Measurements from ENCODE around the gene FMN2. TPM values are rescaled to one million over a fixed set of nuclear protein-coding genes. Genes with fewer than 3 reads are reported as not detected.

FMN2 gene
- total RNA-seq, 2 experiments from 2014 or later: not detected

DNA sequence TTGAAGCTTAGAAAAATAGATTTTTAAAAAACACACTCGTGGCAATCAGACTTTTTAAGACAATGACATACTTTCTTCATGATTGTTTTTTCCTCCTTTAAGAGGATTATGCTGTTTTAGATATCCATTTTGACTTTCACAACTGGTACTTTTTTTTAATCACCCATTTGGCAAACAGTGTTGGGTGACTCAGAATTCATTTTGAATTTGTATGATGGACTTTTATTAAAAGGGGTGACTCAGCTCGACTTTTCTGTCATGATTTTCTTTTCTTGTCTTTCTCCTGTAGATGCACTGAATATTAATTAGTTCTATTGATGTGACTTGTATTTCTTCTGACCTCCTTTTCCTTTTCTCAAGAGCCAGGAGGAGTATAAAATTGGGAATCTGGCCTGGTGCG, 44.7 kb downstream of the FMN2 start:
- Mint-ChIP-seq H3K27ac (no peak overlapping the region), H3K4me1 (no peaks in the 10 kb centered on the region), H3K4me3 (no peak overlapping the region), H3K36me3 (no peaks in the 10 kb centered on the region), H3K9me3 (ENCODE audit: low read depth) (peaks cover 2% of the 10 kb centered on the region), H3K27me3 (no peaks in the 10 kb centered on the region)
- ATAC-seq (no peak), DNase-seq (no peak)
- CTCF ChIA-PET: interaction anchor here (0.7 kb wide), 1 partner anchor 13 kb away, joined by 3 read pairs; no protein-coding TSS in a partner anchor

DNA sequence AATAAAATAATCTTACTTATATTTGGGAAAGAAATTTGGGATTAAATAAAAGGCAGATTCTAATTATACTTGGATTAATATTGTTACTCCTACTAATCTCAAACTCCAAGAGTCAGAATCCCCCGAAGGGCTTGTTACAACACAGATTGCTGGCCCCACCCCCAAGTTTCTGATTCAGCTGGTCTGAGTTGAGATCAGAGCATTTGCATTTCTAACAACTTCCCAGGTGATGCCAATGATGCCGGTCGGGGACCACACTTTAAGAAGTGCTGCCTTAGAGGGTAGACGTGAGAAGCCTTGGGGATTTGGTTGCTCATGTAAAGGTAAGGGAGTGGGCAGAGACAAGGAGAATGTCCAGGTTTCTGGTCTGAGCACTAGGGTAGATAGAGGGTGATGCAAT, 47.2 kb downstream of the FMN2 start:
- Mint-ChIP-seq H3K27me3 (no peaks in the 10 kb centered on the region), H3K9me3 (ENCODE audit: low read depth) (peaks cover 3% of the 10 kb centered on the region), H3K4me3 (no peak overlapping the region), H3K36me3 (no peaks in the 10 kb centered on the region), H3K4me1 (no peaks in the 10 kb centered on the region), H3K27ac (no peak overlapping the region)
- DNase-seq (no peak), ATAC-seq (no peak)
- CTCF ChIA-PET: no interaction called here

DNA sequence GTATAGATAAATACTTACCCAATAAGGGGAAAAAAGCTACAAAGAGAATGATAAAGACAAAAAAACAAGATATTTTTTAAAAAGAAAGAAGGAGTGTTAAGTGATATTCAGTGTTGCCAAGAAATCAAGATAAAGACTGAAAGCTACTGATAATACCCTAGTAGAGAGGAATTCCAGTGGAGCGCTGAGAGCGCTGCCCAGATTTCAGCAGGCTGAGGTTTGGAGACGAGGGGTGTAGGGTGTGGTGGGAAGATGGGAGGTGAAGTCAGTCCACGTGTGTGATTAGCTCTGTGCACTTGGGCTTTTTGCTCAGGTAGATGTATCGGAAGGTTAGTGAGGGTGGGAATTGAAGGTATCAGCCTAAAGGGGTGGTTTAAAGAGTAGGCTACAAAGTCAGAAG, 47.8 kb downstream of the FMN2 start:
- DNase-seq: no peak
- H3K4me1 Mint-ChIP-seq: no peaks in the 10 kb centered on the region
- ATAC-seq: no peak
- H3K36me3 Mint-ChIP-seq: no peaks in the 10 kb centered on the region
- CTCF ChIA-PET: no interaction called here
- H3K27me3 Mint-ChIP-seq: no peaks in the 10 kb centered on the region
- H3K9me3 Mint-ChIP-seq (ENCODE audit: low read depth): peaks cover 3% of the 10 kb centered on the region
- no peak overlapping the region for H3K4me3 Mint-ChIP-seq
- no peak overlapping the region for H3K27ac Mint-ChIP-seq

DNA sequence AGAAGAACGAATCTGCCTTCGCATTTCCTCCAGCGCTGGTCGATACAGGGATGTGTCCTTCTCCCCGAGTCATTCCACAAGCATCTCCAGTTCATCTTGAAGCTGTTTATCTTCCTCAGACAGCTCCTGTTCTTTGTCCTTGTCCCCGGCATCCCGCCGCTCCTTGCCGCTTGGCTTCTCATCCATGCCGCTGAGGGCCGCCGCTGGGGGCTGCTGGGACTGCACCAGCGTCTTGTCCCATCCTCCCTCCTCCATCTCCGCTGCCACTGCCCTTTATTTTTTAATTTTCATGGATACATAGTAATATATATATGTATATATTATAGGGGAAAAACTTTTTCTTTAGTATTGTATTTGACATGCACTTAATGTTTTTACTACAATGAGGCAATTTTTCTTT, 53.4 kb downstream of the FMN2 start:
- Mint-ChIP-seq H3K4me3 (no peak overlapping the region), H3K4me1 (no peaks in the 10 kb centered on the region), H3K27ac (no peak overlapping the region), H3K27me3 (no peaks in the 10 kb centered on the region), H3K9me3 (ENCODE audit: low read depth) (peaks cover 6% of the 10 kb centered on the region), H3K36me3 (no peaks in the 10 kb centered on the region)
- DNase-seq (no peak), ATAC-seq (no peak)
- CTCF ChIA-PET: no interaction called here

GRCh38 chr1:240148333-240148732, 56.6 kb downstream of the FMN2 start:
- CTCF ChIA-PET: no interaction called here
- Mint-ChIP-seq H3K4me1 (no peaks in the 10 kb centered on the region), H3K9me3 (ENCODE audit: low read depth) (peaks cover 3% of the 10 kb centered on the region), H3K4me3 (no peak overlapping the region), H3K36me3 (no peaks in the 10 kb centered on the region), H3K27ac (no peak overlapping the region), H3K27me3 (no peaks in the 10 kb centered on the region)
- DNase-seq (no peak), ATAC-seq (no peak)

GRCh38 chr1:240149484-240150094, 57.9 kb downstream of the FMN2 start:
- H3K27ac Mint-ChIP-seq: no peak overlapping the region
- CTCF ChIA-PET: interaction anchor here (0.8 to 1.6 kb wide), 8 partner anchors 9 to 198 kb away, joined by 3 to 4 read pairs (median 3); no protein-coding TSS in a partner anchor
- DNase-seq (no peak), ATAC-seq (no peak)
- H3K9me3 Mint-ChIP-seq (ENCODE audit: low read depth): peaks cover 3% of the 10 kb centered on the region
- no peak overlapping the region for H3K4me3 Mint-ChIP-seq
- no peaks in the 10 kb centered on the region for H3K4me1 Mint-ChIP-seq
- H3K36me3 Mint-ChIP-seq: no peaks in the 10 kb centered on the region
- no peaks in the 10 kb centered on the region for H3K27me3 Mint-ChIP-seq

- Mint-ChIP-seq H3K27ac (no peak overlapping the region), H3K4me1 (no peaks in the 10 kb centered on the region), H3K4me3 (no peak overlapping the region), H3K9me3 (ENCODE audit: low read depth) (no peaks in the 10 kb centered on the region), H3K36me3 (no peaks in the 10 kb centered on the region), H3K27me3 (no peaks in the 10 kb centered on the region)
- no peak for DNase-seq
- ATAC-seq: no peak
- CTCF ChIA-PET: interaction anchor here (0.6 to 1.6 kb wide), 3 partner anchors 16 to 455 kb away, joined by 3 read pairs; no protein-coding TSS in a partner anchor
Observed at GRCh38 chr1:240151136-240151735, 59.6 kb downstream of the FMN2 start.

GRCh38 chr1:240152611-240153297, 61.1 kb downstream of the FMN2 start:
- H3K4me3 Mint-ChIP-seq: no peak overlapping the region
- no peak overlapping the region for H3K27ac Mint-ChIP-seq
- CTCF ChIA-PET: no interaction called here
- no peaks in the 10 kb centered on the region for H3K4me1 Mint-ChIP-seq
- H3K9me3 Mint-ChIP-seq (ENCODE audit: low read depth): no peaks in the 10 kb centered on the region
- no peaks in the 10 kb centered on the region for H3K27me3 Mint-ChIP-seq
- DNase-seq (no peak), ATAC-seq (no peak)
- no peaks in the 10 kb centered on the region for H3K36me3 Mint-ChIP-seq

DNA sequence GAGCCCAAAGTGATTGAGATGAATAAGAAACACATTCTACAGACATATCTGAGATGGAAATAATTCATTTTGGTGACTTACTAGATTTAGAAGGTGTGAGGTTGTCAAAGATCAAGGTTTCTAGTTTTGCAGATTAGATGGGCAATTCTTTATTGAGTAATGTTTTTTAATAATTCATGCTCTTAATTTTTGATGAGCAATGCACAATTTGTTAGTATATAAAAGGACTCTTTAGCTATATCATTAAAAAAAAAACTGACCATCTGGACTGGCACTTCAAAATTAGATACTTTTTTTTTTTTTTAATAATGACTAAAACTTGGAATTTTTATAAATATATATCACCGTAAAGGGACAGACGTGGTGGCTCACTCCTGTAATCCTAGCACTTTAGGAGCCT, 63.9 kb downstream of the FMN2 start:
- DNase-seq: no peak
- no peaks in the 10 kb centered on the region for H3K36me3 Mint-ChIP-seq
- no peaks in the 10 kb centered on the region for H3K27me3 Mint-ChIP-seq
- no peak overlapping the region for H3K4me3 Mint-ChIP-seq
- H3K4me1 Mint-ChIP-seq: no peaks in the 10 kb centered on the region
- no peaks in the 10 kb centered on the region for H3K9me3 Mint-ChIP-seq (ENCODE audit: low read depth)
- H3K27ac Mint-ChIP-seq: no peak overlapping the region
- ATAC-seq: no peak
- CTCF ChIA-PET: no interaction called here

- CTCF ChIA-PET: no interaction called here
- Mint-ChIP-seq H3K27me3 (no peaks in the 10 kb centered on the region), H3K36me3 (no peaks in the 10 kb centered on the region), H3K4me3 (no peak overlapping the region), H3K9me3 (ENCODE audit: low read depth) (peaks cover 7% of the 10 kb centered on the region), H3K4me1 (no peaks in the 10 kb centered on the region), H3K27ac (no peak overlapping the region)
- ATAC-seq: no peak
- no peak for DNase-seq
Observed at GRCh38 chr1:240164742-240165141, 73.1 kb downstream of the FMN2 start.

- H3K4me1 Mint-ChIP-seq: no peaks in the 10 kb centered on the region
- ATAC-seq (no peak), DNase-seq (no peak)
- no peak overlapping the region for H3K27ac Mint-ChIP-seq
- H3K4me3 Mint-ChIP-seq: no peak overlapping the region
- CTCF ChIA-PET: interaction anchor here (0.7 kb wide), 1 partner anchor 1606 kb away, joined by 3 read pairs; no protein-coding TSS in a partner anchor
- no peaks in the 10 kb centered on the region for H3K36me3 Mint-ChIP-seq
- H3K27me3 Mint-ChIP-seq: no peaks in the 10 kb centered on the region
- peaks cover 2% of the 10 kb centered on the region for H3K9me3 Mint-ChIP-seq (ENCODE audit: low read depth)
Observed at GRCh38 chr1:240169188-240169587, 77.5 kb downstream of the FMN2 start.

GRCh38 chr1:240170266-240170665, 78.6 kb downstream of the FMN2 start:
- DNase-seq: no peak
- Mint-ChIP-seq H3K4me1 (no peaks in the 10 kb centered on the region), H3K27me3 (no peaks in the 10 kb centered on the region), H3K4me3 (no peak overlapping the region), H3K36me3 (no peaks in the 10 kb centered on the region), H3K27ac (no peak overlapping the region), H3K9me3 (ENCODE audit: low read depth) (peaks cover 2% of the 10 kb centered on the region)
- ATAC-seq: no peak
- CTCF ChIA-PET: no interaction called here

DNA sequence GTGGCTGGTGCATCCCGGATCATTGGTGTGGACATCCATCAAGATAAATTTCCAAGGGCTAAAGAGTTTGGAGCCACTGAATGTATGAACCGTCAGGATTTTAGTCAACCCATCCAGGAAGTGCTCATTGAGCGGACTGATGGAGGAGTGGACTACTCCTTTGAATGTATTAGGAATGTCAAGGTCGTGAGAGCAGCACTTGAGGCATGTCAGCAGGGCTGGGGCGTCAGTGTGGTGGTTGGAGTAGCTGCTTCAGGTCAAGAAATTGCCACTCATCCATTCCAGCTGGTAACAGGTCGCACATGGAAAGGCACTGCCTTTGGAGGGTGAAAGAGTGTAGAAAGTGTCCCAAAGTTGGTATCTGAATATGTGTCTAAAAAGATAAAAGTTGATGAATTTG, 79.1 kb downstream of the FMN2 start:
- Mint-ChIP-seq H3K4me1 (no peaks in the 10 kb centered on the region), H3K27ac (no peak overlapping the region), H3K27me3 (no peaks in the 10 kb centered on the region), H3K36me3 (no peaks in the 10 kb centered on the region), H3K4me3 (no peak overlapping the region), H3K9me3 (ENCODE audit: low read depth) (peaks cover 2% of the 10 kb centered on the region)
- ATAC-seq: no peak
- DNase-seq: no peak
- CTCF ChIA-PET: no interaction called here

DNA sequence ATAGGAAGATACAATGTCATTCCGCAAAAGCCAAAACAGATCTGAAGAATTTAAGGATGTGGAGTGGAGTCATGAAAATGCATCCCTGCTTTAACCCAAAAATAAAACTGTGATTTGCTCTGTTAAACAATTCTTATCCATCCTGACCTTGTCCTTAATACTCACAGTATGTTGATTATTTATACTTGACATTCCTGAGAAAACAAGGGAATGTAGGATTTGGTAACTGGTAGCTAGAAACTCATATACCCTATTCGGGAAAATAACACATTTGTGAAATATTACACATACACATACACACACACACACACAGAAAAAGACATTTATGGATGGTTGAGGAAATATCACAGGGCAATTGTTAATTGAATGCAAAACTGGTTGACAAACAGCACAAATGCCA, 80.2 kb downstream of the FMN2 start:
- Mint-ChIP-seq H3K27me3 (no peaks in the 10 kb centered on the region), H3K36me3 (no peaks in the 10 kb centered on the region), H3K27ac (no peak overlapping the region), H3K4me1 (no peaks in the 10 kb centered on the region), H3K9me3 (ENCODE audit: low read depth) (peaks cover 2% of the 10 kb centered on the region), H3K4me3 (no peak overlapping the region)
- CTCF ChIA-PET: no interaction called here
- DNase-seq (no peak), ATAC-seq (no peak)

All from activated CD8-positive, alpha-beta memory T cell treated with anti-CD3 and anti-CD28 coated beads, Interleukin-2, amount 10 ng/mL, durations not matched to agents 7 days and 5 days (primary cell).